Endothelial cell of umbilical vein (primary cell): Measurements from ENCODE around the gene TTLL11. TPM values are rescaled to one million over a fixed set of nuclear protein-coding genes. Genes with fewer than 3 reads are reported as not detected.

Experiments used
- BruUV-seq: library from RNA; stranded (reverse); fragments of 400-500 nt; replicated peaks from 2 replicates; lab custom pipeline; 2021; lab: Mats Ljungman, UMichigan
- CTCF ChIA-PET: fragments of 300-600, 350-600 bp; sonication (Branson Sonifier 250); formaldehyde crosslinking; loops from one replicate; lab custom pipeline; 2021; ENCODE audit warnings: antibody characterized with exemption, inconsistent platforms; lab: Charles Lee
- POLR2A ChIA-PET: fragments of 300-600, 350-600 bp; sonication (Branson Sonifier 250); formaldehyde crosslinking; loops from one replicate; lab custom pipeline; 2021; ENCODE audit warnings: antibody characterized with exemption, inconsistent platforms; lab: Charles Lee
- DNase-seq: peaks from one replicate; pipeline ENCODE4 v3.0.0-alpha.2; 2011; ENCODE audit warnings: low read depth, low spot score
- FAIRE-seq: peaks from 2 replicates; lab custom pipeline; 2011; peaks lifted over from hg19 to GRCh38; lab: Jason Lieb, UNC
- H2AFZ ChIP-seq: 2 replicates; pipeline ENCODE4 v1.6.0; 2012; ENCODE audit warnings: low read depth, low read length, control low read depth, inconsistent platforms
- H3K27ac ChIP-seq: 2 replicates; pipeline ENCODE4 v1.5.1; 2011; ENCODE audit warnings: low read depth, mild to moderate bottlenecking, control low read depth, low read length, moderate library complexity; ENCODE audit not compliant: insufficient read depth
- H3K27me3 ChIP-seq, 2 experiments: 2 replicates each; pipeline versions ENCODE4 v1.6.0 to v1.6.1; 2011; ENCODE audit warnings: low read length in 2 of 2, mixed read lengths in 1 of 2; ENCODE audit not compliant: control insufficient read depth in 2 of 2, insufficient read depth in 2 of 2
- H3K36me3 ChIP-seq, 2 experiments: 2 replicates in 1 of 2; 3 replicates in 1 of 2; pipeline ENCODE4 v1.5.1; 2011; ENCODE audit warnings: low read length in 2 of 2, mild to moderate bottlenecking in 1 of 2, moderate library complexity in 1 of 2; ENCODE audit not compliant: control insufficient read depth in 2 of 2, insufficient read depth in 2 of 2; ENCODE audit errors: extremely low read depth in 1 of 2
- H3K4me1 ChIP-seq: 3 replicates; pipeline ENCODE4 v1.5.1; 2011; ENCODE audit warnings: mild to moderate bottlenecking, low read length; ENCODE audit not compliant: control insufficient read depth, insufficient read depth; ENCODE audit errors: extremely low read depth
- H3K4me2 ChIP-seq: 2 replicates; pipeline ENCODE4 v1.6.1; 2011; ENCODE audit warnings: low read length, control low read depth, mixed read lengths; ENCODE audit not compliant: insufficient read depth
- H3K4me3 ChIP-seq, 3 experiments: fragments of 200-600 bp in 1 of 3; sonication (generic), shearing (Covaris generic) in 1 of 3; replicated peaks in 1 of 3; 2 replicates each; pipeline ENCODE4 v1.5.1; 2011 to 2016; ENCODE audit warnings: control low read depth in 3 of 3, low read length in 3 of 3, mild to moderate bottlenecking in 2 of 3, inconsistent platforms in 1 of 3, low read depth in 1 of 3, moderate library complexity in 1 of 3; ENCODE audit not compliant: insufficient read depth in 1 of 3
- H3K79me2 ChIP-seq: 2 replicates; pipeline ENCODE4 v1.6.0; 2012; ENCODE audit warnings: low read length, inconsistent platforms; ENCODE audit not compliant: control insufficient read depth, insufficient read depth
- H3K9ac ChIP-seq: replicated peaks from 2 replicates; pipeline ENCODE3; 2011; ENCODE audit warnings: low read length, control low read depth; ENCODE audit not compliant: insufficient read depth; ENCODE audit errors: extremely low read depth
- H3K9me1 ChIP-seq: replicated peaks from 3 replicates; pipeline ENCODE4 v1.6.0; 2011; ENCODE audit warnings: mild to moderate bottlenecking, low read length; ENCODE audit not compliant: control insufficient read depth, insufficient read depth; ENCODE audit errors: extremely low read depth
- H3K9me3 ChIP-seq: replicated peaks from 2 replicates; pipeline ENCODE4 v1.5.1; 2012; ENCODE audit warnings: low read length, inconsistent platforms; ENCODE audit not compliant: control insufficient read depth, insufficient read depth
- H4K20me1 ChIP-seq: replicated peaks from 2 replicates; pipeline ENCODE3; 2011; ENCODE audit warnings: mild to moderate bottlenecking, low read length; ENCODE audit not compliant: control insufficient read depth, insufficient read depth; ENCODE audit errors: extremely low read depth
- CTCF ChIP-seq, 2 donors: IDR thresholded peaks; 1 replicate in 1 of 2; 2 replicates in 1 of 2; pipeline ENCODE4 v1.5.1; 2011; ENCODE audit warnings: low read length in 2 of 2, mild to moderate bottlenecking in 2 of 2, moderate library complexity in 2 of 2, control low read depth in 1 of 2, inconsistent platforms in 1 of 2, low read depth in 1 of 2; ENCODE audit not compliant: insufficient read depth in 1 of 2; ENCODE audit errors: extremely low read depth in 1 of 2
- EZH2 ChIP-seq: IDR thresholded peaks from 2 replicates; pipeline ENCODE4 v1.6.1; 2012; ENCODE audit warnings: borderline replicate concordance, low read depth, mild to moderate bottlenecking, moderate library complexity, low read length, inconsistent platforms; ENCODE audit not compliant: severe bottlenecking
- FOS ChIP-seq: IDR thresholded peaks from 2 replicates; pipeline ENCODE4 v1.6.1; 2011; ENCODE audit warnings: mild to moderate bottlenecking, low read length, moderate library complexity, borderline replicate concordance; ENCODE audit not compliant: insufficient read depth
- GATA2 ChIP-seq: IDR thresholded peaks from 2 replicates; pipeline ENCODE4 v1.7.0; 2011; ENCODE audit warnings: low read depth, mild to moderate bottlenecking, moderate library complexity, mixed read lengths, low read length; ENCODE audit not compliant: insufficient read length, insufficient read depth
- JUN ChIP-seq: IDR thresholded peaks from 2 replicates; pipeline ENCODE4 v1.6.1; 2011; ENCODE audit warnings: borderline replicate concordance, low read depth; ENCODE audit not compliant: insufficient read length, insufficient read depth
- MAX ChIP-seq: IDR thresholded peaks from 2 replicates; pipeline ENCODE4 v1.6.1; 2011; ENCODE audit not compliant: insufficient read depth, insufficient read length
- MYC ChIP-seq: IDR thresholded peaks from one replicate; pipeline ENCODE4 v1.6.1; 2011; ENCODE audit warnings: mild to moderate bottlenecking, low read depth, low read length
- POLR2A ChIP-seq: IDR thresholded peaks from 2 replicates; pipeline ENCODE4 v1.6.1; 2012; ENCODE audit warnings: low read depth, mild to moderate bottlenecking, control low read depth, low read length
- POLR2AphosphoS5 ChIP-seq: IDR thresholded peaks from 2 replicates; pipeline ENCODE4 v1.6.1; 2012; ENCODE audit warnings: low read depth, mild to moderate bottlenecking, control low read depth, low read length, moderate library complexity; ENCODE audit not compliant: insufficient read depth
- dilution Hi-C: fragments of 300-500 bp; cut with MboI; formaldehyde crosslinking; loops from one replicate; pipeline ENCODE4 v1.15.0; 2019; ENCODE audit warnings: low sequenced_read_pairs; ENCODE audit not compliant: extremely low pct_ligation_motif_present
- intact Hi-C: fragments of 100-400 bp; cut with micrococcal nuclease; formaldehyde crosslinking; loops from one replicate; pipeline ENCODE4 v1.10.0; 2022
- polyA plus RNA-seq, 4 experiments: library from polyadenylated mRNA; depleted of rRNA in 3 of 4; stranded (reverse) in 3 of 4; unstranded in 1 of 4; fragments of >200 nt; gene quantifications; 2 replicates each; pipeline versions ENCODE4 v1.2.1 to v1.2.3, GENCODE V29; 2011 to 2012; ENCODE audit warnings: missing spikeins in 1 of 4
- total RNA-seq: library from RNA; stranded (reverse); gene quantifications from 2 replicates; pipeline ENCODE4 v1.2.3, GENCODE V29; 2021

The TTLL11 gene
- total and polyA plus RNA-seq, 2 donors (not counting 3 experiments of a cell fraction or from before 2014, with no cell fraction given) = 4.9 to 5.1 TPM

DNA sequence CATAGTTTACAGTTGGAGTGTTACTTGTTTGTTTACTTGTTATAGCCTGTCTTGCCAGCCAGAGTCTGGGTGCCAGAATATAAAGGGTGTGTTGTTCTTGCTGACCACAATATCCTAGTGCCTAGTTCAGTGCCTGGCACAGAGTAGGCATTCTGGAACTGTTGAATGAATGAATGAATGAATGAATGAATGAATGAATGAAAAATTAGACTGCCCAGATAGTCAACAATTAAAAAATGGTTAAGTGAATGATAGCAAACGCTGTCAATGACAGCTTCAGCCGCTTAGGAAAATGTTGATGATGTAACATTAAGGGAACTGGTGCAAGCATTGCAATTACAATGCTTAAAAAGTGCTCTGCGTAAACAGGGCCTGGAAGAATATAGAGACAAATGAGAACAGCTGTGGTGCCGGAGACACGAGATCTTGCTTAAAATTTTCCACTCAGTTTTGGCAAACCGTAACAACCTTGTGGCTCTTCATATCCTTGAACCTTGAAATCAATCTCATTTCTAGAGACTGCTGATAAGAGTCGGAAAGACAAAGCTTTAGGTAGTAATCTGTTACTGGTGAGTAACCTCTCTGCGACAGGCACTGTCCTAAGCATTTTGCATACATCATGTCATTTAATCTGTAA, 4.7 kb upstream of the TTLL11 start:
- Histone ChIP-seq H3K4me1 (peaks cover 3% of the 10 kb centered on the region), H3K9ac (no peak overlapping the region), H3K27ac (no peak overlapping the region), H3K79me2 (no peaks in the 10 kb centered on the region), H3K9me1 (no peaks in the 10 kb centered on the region), H3K27me3 (peaks cover 0 to 2% of the 10 kb centered on the region in 2 experiments), H3K4me3 (no peak overlapping the region), H3K4me2 (no peak overlapping the region), H4K20me1 (no peaks in the 10 kb centered on the region), H2AFZ (no peak overlapping the region), H3K36me3 (no peaks in the 10 kb centered on the region), H3K9me3 (no peaks in the 10 kb centered on the region)
- TF ChIP-seq MAX (no peak), CTCF (IDR thresholded peaks at IDR 0.05; ENCODE audit: extremely low read depth in 1 of 2, insufficient read depth in 1 of 2, low read depth in 1 of 2, low read length in 2 of 2) (no peak), EZH2 (no peak), MYC (no peak), GATA2 (no peak), POLR2A (no peak), FOS (no peak), JUN (no peak), POLR2AphosphoS5 (no peak)
- no peak for FAIRE-seq
- intact Hi-C loops (loop anchor here (5.0 kb wide), 1 partner anchor 410 kb away; no protein-coding TSS in a partner anchor), dilution Hi-C loops (no loop called here)
- POLR2A ChIA-PET = no interaction called here
- CTCF ChIA-PET = interaction anchor here (0.9 to 5.4 kb wide), 13 partner anchors 9 to 718 kb away, joined by 3 to 331 read pairs (median 9); no protein-coding TSS in a partner anchor
- no TSS peak for BruUV-seq
- DNase-seq = no peak
